HG03135 (cell line): ENCODE results near the gene ZNF521.

ENCODE experiments used
- ATAC-seq: cut with Tn5 transposase; IDR thresholded peaks from one replicate; pipeline ENCODE4 v1.9.1; 2021; ENCODE audit warnings: mild to moderate bottlenecking, moderate library complexity; ENCODE audit not compliant: unreplicated experiment

The ZNF521 gene

GRCh38 chr18:25136416-25137196 lies 215.4 kb downstream of the ZNF521 start:
- no peak for ATAC-seq

DNA sequence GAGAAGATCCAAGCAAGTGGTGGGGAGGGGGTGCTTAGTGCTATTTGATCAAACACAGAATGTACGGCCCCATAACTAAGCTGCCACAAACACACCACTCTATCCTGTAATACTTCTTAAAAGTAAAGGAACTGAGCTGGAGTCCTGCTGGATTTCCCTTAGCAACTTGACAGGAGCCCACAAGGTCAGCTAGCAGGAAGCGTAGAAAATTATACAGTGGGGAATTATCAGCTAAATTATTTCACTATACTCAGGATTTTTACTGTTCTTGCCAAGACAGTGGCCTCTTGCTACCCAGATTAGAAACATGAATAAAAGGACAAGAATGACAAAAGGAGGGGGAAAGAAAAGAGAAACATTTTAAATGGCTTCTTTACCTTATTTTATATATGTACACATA lies 217.1 kb downstream of the ZNF521 start:
- ATAC-seq, result no peak

- ATAC-seq, result no peak
Measured at GRCh38 chr18:25133879-25134278, 218.1 kb downstream of the ZNF521 start.

- no peak for ATAC-seq
Measured at GRCh38 chr18:25132786-25133496, 219.0 kb downstream of the ZNF521 start.

- ATAC-seq, result no peak
Measured at GRCh38 chr18:25126751-25127150, 225.2 kb downstream of the ZNF521 start.

GRCh38 chr18:25125680-25126079 lies 226.3 kb downstream of the ZNF521 start:
- no peak for ATAC-seq

GRCh38 chr18:25123438-25124232 lies 228.3 kb downstream of the ZNF521 start:
- no peak for ATAC-seq

DNA sequence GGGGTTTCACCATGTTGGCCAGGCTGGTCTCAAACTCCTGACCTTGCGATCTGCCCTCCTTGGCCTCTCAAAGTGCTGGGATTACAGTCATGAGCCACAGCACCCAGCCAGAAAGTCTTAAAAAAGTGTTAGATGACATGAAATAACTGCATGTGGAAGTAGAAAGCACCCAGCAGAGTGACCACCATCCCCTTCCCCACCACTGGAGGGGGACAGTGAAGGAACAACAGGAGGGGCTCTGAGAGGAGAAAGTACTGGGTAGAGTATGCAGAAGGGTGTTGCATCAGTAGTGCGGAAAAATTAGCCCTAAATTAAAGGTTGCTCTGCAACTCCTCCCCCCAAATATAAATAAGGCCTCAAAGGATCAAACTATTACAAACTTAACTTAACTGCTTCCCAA lies 230.5 kb downstream of the ZNF521 start:
- no peak for ATAC-seq

GRCh38 chr18:25113566-25113965 lies 238.4 kb downstream of the ZNF521 start:
- no peak for ATAC-seq

- no peak for ATAC-seq
Measured at GRCh38 chr18:25112821-25113434, 239.0 kb downstream of the ZNF521 start.

DNA sequence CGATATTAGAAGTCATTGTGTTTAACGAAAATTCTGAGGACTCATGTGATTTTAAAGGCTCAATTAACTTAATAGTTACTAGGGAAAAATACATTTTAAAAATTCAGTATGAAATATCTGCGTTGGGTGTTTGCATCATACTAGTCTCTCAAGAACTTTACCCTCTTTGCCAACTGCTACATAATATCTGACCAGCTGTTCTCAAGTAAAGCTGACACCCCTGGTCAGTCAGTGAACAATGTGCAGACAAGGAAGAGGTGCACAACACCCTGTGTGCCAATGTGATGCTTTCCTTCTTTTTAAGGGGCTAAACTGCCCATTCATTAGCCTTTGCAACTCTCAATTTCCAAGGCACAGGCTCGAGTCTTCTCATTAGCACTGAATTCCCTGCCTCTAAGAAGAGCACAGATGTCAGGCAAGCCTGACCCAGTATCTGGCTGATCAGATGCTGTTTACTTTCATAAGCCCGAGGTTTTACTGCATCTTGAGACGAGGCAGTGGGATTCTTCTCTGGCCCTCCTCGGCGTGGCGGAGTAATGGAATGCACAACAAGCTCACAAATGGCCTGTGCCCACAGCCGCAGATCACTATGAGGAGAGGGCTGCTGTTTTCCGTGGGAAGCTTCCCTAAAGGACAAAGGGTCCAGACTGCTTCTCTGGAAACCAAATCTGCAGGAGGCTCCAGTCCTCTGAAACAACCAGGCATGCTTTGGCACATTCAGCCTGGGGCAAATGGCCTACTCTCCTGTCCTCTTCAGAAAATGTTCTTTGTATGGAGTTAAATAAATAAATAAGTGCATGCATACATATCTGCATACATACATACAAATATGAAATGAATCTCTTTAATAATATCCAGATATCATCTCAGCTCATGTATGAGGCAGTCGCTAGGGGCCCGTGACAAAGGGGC lies 240.3 kb downstream of the ZNF521 start:
- ATAC-seq, result no peak

DNA sequence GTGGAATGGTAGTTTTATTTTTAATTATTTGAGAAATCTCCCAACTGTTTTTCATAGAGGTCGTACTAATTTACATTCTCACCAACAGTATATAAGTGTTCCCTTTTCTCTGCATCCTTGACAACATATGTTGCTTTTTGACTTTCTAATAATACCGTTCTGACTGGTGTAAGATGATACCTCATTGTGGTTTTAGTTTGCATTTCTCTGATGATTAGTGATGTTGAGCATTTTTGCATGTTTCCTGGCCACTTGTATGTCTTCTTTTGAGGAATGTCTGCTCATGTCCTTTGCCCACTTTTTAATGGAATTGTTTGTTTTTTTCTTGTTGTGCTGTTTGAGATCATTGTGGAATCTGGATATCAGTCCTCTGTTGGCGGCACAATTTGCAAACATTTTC lies 242.5 kb downstream of the ZNF521 start:
- ATAC-seq, result no peak

DNA sequence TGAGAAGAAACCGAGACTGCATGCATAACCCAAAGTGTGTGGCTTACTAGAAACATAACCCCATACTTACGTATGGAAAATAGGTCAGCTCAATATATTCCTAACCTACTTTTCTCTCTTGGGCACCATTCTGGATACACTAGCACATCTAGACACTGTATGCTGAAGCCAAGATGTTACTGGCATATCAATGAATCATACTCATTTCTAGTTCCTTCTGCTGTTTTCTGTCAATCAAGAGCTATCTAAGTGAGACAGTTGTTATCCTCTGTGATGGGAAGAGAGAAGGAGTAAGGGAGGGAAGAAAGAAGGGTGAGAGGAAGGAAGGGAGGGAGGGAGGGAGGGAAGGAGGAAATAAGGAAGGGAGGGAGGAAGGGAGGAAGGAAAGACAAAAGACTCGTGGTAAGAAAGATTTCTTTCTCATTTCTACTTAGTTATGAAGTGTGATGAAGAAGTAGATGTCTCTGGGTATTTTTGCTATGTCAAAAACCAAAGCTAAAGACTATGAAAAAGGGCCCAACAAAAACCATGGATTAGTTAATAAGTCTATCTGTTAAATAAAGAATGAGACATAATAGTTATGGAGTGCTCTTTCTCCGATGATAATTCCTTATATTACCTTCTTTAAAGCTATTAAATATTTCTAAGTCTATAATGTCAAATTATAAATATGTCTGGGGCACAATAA lies 248.4 kb downstream of the ZNF521 start:
- no peak for ATAC-seq

DNA sequence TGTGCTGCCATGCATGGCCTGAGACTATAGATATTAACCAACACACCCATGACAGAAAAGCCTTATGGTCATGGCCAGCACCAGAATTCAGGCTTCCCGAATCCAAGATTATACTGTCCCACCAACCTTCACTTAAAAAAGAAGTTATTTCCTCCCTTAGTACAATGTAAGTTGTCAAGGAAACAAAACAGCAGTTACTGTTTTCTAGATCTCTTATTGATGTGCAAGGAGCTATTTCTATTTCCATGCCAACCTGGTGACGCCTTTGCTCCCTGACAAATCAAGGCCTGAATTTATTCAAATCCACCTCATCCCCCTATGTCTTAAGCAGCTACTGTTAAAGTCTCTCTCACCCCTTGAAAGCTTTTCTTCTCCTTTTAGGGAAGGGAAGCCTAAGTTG lies 249.3 kb downstream of the ZNF521 start:
- no peak for ATAC-seq

DNA sequence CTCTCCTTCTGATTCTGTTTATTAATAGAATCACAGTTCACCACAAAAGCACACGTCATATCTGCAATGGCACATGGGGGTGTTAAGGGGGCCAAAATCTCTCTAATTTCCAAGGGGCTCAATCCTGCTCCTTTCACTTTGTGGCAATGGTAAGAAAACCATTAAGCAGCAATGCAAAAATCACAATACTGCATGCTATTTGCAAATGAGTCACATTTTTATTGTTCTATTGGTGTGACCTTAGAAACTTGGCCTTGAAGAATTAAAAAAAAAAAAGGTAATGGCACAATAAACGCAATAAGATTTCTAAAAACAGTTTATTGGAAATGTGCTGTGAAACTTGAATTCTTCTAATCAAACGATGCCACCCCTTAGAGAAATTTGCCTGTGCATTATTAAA lies 251.5 kb downstream of the ZNF521 start:
- ATAC-seq, result no peak

- no peak for ATAC-seq
Measured at GRCh38 chr18:25099895-25100294, 252.1 kb downstream of the ZNF521 start.

- ATAC-seq, result no peak
Measured at GRCh38 chr18:25097569-25098056, 254.4 kb downstream of the ZNF521 start.

- no peak for ATAC-seq
Measured at GRCh38 chr18:25097057-25097456, 254.9 kb downstream of the ZNF521 start.

- no peak for ATAC-seq
Measured at GRCh38 chr18:25093141-25093540, 258.8 kb downstream of the ZNF521 start.
